CD4-positive, alpha-beta memory T cell (primary cell): ENCODE results near the gene DERL2. TPM values are rescaled to one million over a fixed set of nuclear protein-coding genes. Genes with fewer than 3 reads are reported as not detected.
"Not testable (repeated sequence)": the region's sequence is repeated elsewhere in the genome, so short reads cannot be mapped to it uniquely, and the experiment has no call there.

Experiments used
- CTCF ChIA-PET: fragments of 350-600 bp; sonication (Branson Sonifier 250); formaldehyde crosslinking; loops from one replicate; lab custom pipeline; 2021; ENCODE audit warnings: inconsistent platforms; ENCODE audit not compliant: partially characterized antibody; lab: Charles Lee
- POLR2A ChIA-PET: fragments of 350-600 bp; sonication (Branson Sonifier 250); formaldehyde crosslinking; loops from one replicate; lab custom pipeline; 2021; ENCODE audit not compliant: partially characterized antibody; lab: Charles Lee
- DNase-seq, 5 donors: peaks; one replicate each; pipeline versions ENCODE4 v3.0.0 to v3.0.0-alpha.2; 2020 to 2022; ENCODE audit warnings: mixed read lengths in 1 of 5
- H3K27ac ChIP-seq: one replicate; pipeline ENCODE4 v1.7.0; 2013; ENCODE audit warnings: low read depth, low read length
- H3K27me3 ChIP-seq: 2 replicates; pipeline ENCODE4 v1.7.0; 2013; ENCODE audit warnings: mild to moderate bottlenecking, low read length, moderate library complexity; ENCODE audit not compliant: insufficient read depth
- H3K36me3 ChIP-seq: 2 replicates; pipeline ENCODE4 v1.7.0; 2013; ENCODE audit warnings: mild to moderate bottlenecking, low read length, moderate library complexity; ENCODE audit not compliant: insufficient read depth
- H3K4me1 ChIP-seq: 2 replicates; pipeline ENCODE4 v1.7.0; 2013; ENCODE audit warnings: mild to moderate bottlenecking, low read length, moderate library complexity; ENCODE audit not compliant: insufficient read depth
- H3K4me3 ChIP-seq, 2 donors: one replicate each; pipeline ENCODE4 v1.7.0; 2013; ENCODE audit warnings: low read length in 2 of 2, mild to moderate bottlenecking in 1 of 2
- H3K9me3 ChIP-seq, 2 donors: one replicate each; pipeline ENCODE4 v1.7.0; 2013; ENCODE audit warnings: low read length in 2 of 2, control low read depth in 1 of 2; ENCODE audit not compliant: control insufficient read depth in 1 of 2
- H3K27ac Mint-ChIP-seq, 7 donors: one replicate each; pipeline ENCODE4 v1.8.0; 2020 to 2021; ENCODE audit warnings: mixed read lengths in 7 of 7, mild to moderate bottlenecking in 6 of 7, inconsistent platforms in 3 of 7, moderate library complexity in 3 of 7
- H3K27me3 Mint-ChIP-seq, 2 donors: one replicate each; pipeline ENCODE4 v1.8.0; 2020 to 2021; ENCODE audit warnings: mixed read lengths in 2 of 2
- H3K36me3 Mint-ChIP-seq, 2 donors: one replicate each; pipeline ENCODE4 v1.8.0; 2020 to 2021; ENCODE audit warnings: mixed read lengths in 2 of 2, inconsistent platforms in 1 of 2, mild to moderate bottlenecking in 1 of 2
- H3K4me1 Mint-ChIP-seq, 4 donors: one replicate each; pipeline ENCODE4 v1.8.0; 2020 to 2021; ENCODE audit warnings: mixed read lengths in 4 of 4, mild to moderate bottlenecking in 1 of 4
- H3K4me3 Mint-ChIP-seq, 8 donors: one replicate each; pipeline ENCODE4 v1.8.0; 2020 to 2021; ENCODE audit warnings: mixed read lengths in 8 of 8, mild to moderate bottlenecking in 7 of 8, moderate library complexity in 6 of 8, inconsistent platforms in 3 of 8
- H3K9me3 Mint-ChIP-seq, 8 donors: one replicate each; pipeline ENCODE4 v1.8.0; 2020 to 2021; ENCODE audit warnings: mixed read lengths in 8 of 8, mild to moderate bottlenecking in 5 of 8, inconsistent platforms in 3 of 8, moderate library complexity in 1 of 8
- intact Hi-C: fragments of 100-400 bp; cut with micrococcal nuclease; formaldehyde crosslinking; loops from one replicate; pipeline ENCODE4 v1.15.1; 2023
- polyA plus RNA-seq, 2 donors: library from polyadenylated mRNA; unstranded; fragments of 300-500 nt; fragmentation: Illumina TruSeq; gene quantifications; one replicate each; pipeline ENCODE4 v1.2.3, GENCODE V29; 2021
- total RNA-seq, 2 experiments: library from RNA; stranded (reverse); gene quantifications; one replicate each; pipeline ENCODE4 v1.2.3, GENCODE V29; 2021

Gene DERL2
- total and polyA plus RNA-seq, 4 experiments from 2014 or later = 66.2 to 95.9 (median 85.6) TPM

DNA sequence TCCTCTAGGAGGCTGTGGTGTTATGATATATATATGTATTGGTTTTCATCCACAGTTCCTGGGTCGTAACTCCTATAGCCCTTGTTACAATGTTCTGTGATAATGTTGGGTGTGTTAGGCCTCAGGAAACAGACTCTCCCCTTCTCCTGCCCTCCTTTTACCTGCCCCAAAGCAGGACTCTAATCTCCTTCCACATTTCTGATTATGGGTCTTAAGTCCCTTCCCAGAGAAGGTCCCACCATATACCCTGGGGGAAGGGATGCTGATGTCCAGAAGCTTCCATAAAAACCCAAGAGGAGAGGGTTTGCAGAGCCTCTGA, 46.6 kb downstream of the DERL2 start:
- H3K27ac ChIP-seq = peak overlapping the region; percentile 80
- intact Hi-C loops = loop anchor here (1.0 kb wide), 6 partner anchors 20 to 983 kb away; partner anchors contain the start of genes DERL2, MIS12, NUP88 and ZNF594
- H3K9me3 ChIP-seq = no peaks in the 10 kb centered on the region
- Mint-ChIP-seq H3K9me3 (no peaks in the 10 kb centered on the region), H3K27ac (peak overlapping the region; percentile 91 to 98 (median 95)), H3K4me3 (peak overlapping the region; percentile 83 to 94 (median 88)), H3K36me3 (peaks cover 28 to 52% of the 10 kb centered on the region in 2 donors), H3K4me1 (peaks cover 21 to 47% (median 30%) of the 10 kb centered on the region in 4 donors), H3K27me3 (no peaks in the 10 kb centered on the region)
- peaks cover 34% of the 10 kb centered on the region for H3K4me1 ChIP-seq
- ChIA-PET CTCF (interaction anchor here (0.6 to 4.0 kb wide), 25 partner anchors 10 to 247 kb away, joined by 3 to 26 read pairs (median 4); partner anchors contain the start of genes DERL2, DHX33, MIS12 and NUP88), POLR2A (interaction anchor here (0.9 to 4.9 kb wide), 8 partner anchors 17 to 248 kb away, joined by 3 to 56 read pairs (median 6); partner anchors contain the start of genes DERL2, DHX33, MIS12 and NUP88)
- no peaks in the 10 kb centered on the region for H3K27me3 ChIP-seq
- H3K4me3 ChIP-seq = peak overlapping the region in 1 of 2 donors; percentile 68
- no peak for DNase-seq
- peaks cover 28% of the 10 kb centered on the region for H3K36me3 ChIP-seq

GRCh38 chr17:5438716-5439445, 47.1 kb downstream of the DERL2 start, which contains the start of gene C1QBP:
TSS of gene C1QBP (minus strand) at chr17:5439155. CDS start at chr17:5439073, 82 bp downstream.
- peak within 1 kb of the TSS; percentile 83 to 94 (median 88) for H3K4me3 Mint-ChIP-seq
- CTCF ChIA-PET = interaction anchor here (0.6 to 4.0 kb wide), 25 partner anchors 10 to 246 kb away, joined by 3 to 26 read pairs (median 4); partner anchors contain the start of genes DERL2, DHX33, MIS12 and NUP88
- peaks cover 24 to 51% of the 10 kb centered on the region in 2 donors for H3K36me3 Mint-ChIP-seq

DNA sequence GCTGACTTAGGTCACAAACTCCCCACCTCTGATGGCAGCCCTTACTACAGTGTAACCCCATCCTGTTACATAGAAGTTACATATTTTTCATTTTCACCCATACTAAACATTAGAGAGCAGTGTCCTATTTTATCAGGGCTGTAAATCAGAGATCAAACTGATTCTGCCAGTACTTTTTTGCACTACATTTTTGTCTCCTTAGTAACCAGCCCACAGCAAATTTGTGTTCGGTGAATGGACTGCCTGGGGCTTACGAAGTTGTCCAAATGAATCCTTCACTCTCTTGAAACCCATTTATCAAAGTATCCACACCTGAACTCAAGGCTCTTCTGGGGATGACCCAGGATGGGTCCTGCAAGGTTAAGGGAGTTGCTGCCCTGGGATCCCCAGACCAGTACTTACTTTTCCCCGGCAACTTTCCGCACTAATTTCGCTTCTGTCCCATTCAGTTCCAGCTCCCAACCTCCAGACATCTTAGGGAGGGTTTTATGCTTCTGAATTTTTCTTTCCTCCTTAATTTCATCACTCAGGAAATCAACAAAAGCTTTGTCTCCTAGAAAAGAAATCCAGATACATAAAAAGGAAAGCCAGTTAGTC, 48.2 kb downstream of the DERL2 start:
- CTCF ChIA-PET = interaction anchor here (0.5 to 4.0 kb wide), 4 partner anchors 9 to 376 kb away, joined by 3 to 26 read pairs (median 15); no protein-coding TSS in a partner anchor
- H3K27ac ChIP-seq = peak overlapping the region; percentile 80

More at GRCh38 chr17:5438716-5439445, 47.1 kb downstream of the DERL2 start, which contains the start of gene C1QBP:
- peak; percentile 91 to 93 (median 92) for DNase-seq
- H3K4me1 Mint-ChIP-seq = peaks cover 21 to 47% (median 30%) of the 10 kb centered on the region in 4 donors
- no peaks in the 10 kb centered on the region for H3K9me3 Mint-ChIP-seq
- Histone ChIP-seq H3K27ac (peak within 1 kb of the TSS; percentile 80), H3K4me1 (peaks cover 34% of the 10 kb centered on the region), H3K27me3 (no peaks in the 10 kb centered on the region), H3K4me3 (peak within 1 kb of the TSS; percentile 68 to 74), H3K36me3 (peaks cover 26% of the 10 kb centered on the region), H3K9me3 (no peaks in the 10 kb centered on the region)
- intact Hi-C loops = loop anchor here (1.0 kb wide), 6 partner anchors 20 to 983 kb away; partner anchors contain the start of genes DERL2, MIS12, NUP88 and ZNF594
- POLR2A ChIA-PET = interaction anchor here (0.9 to 4.9 kb wide), 9 partner anchors 11 to 247 kb away, joined by 3 to 56 read pairs (median 4); partner anchors contain the start of genes DERL2, DHX33, MIS12 and NUP88
- H3K27ac Mint-ChIP-seq = peak within 1 kb of the TSS; percentile 91 to 98 (median 95)
- no peaks in the 10 kb centered on the region for H3K27me3 Mint-ChIP-seq

GRCh38 chr17:5435781-5436315, 50.1 kb downstream of the DERL2 start:
- POLR2A ChIA-PET, H3K27me3 ChIP-seq, intact Hi-C loops, H3K9me3 Mint-ChIP-seq, H3K9me3 ChIP-seq, H3K4me3 ChIP-seq, H3K27ac ChIP-seq, H3K27me3 Mint-ChIP-seq: not testable (repeated sequence)
- CTCF ChIA-PET = interaction anchor here (0.6 to 1.1 kb wide), 4 partner anchors 15 to 313 kb away, joined by 3 to 4 read pairs (median 3); no protein-coding TSS in a partner anchor
- peak in 2 of 5 donors; percentile 10 to 47 for DNase-seq
- Histone ChIP-seq H3K4me1 (peaks cover 34% of the 10 kb centered on the region), H3K36me3 (peaks cover 48% of the 10 kb centered on the region)
- peaks cover 21 to 47% (median 30%) of the 10 kb centered on the region in 4 donors for H3K4me1 Mint-ChIP-seq
- peak overlapping the region; percentile 4 to 89 (median 79) for H3K27ac Mint-ChIP-seq
- peaks cover 45 to 70% of the 10 kb centered on the region in 2 donors for H3K36me3 Mint-ChIP-seq
- H3K4me3 Mint-ChIP-seq = peak overlapping the region in 5 of 8 donors; percentile 9 to 59 (median 25)

More for the DNA sequence above, 48.2 kb downstream of the DERL2 start:
- no peaks in the 10 kb centered on the region for H3K27me3 Mint-ChIP-seq
- peak overlapping the region; percentile 77 to 92 (median 89) for H3K27ac Mint-ChIP-seq
- Histone ChIP-seq H3K4me3 (peak overlapping the region; percentile 8 to 68), H3K4me1 (peaks cover 34% of the 10 kb centered on the region), H3K36me3 (peaks cover 30% of the 10 kb centered on the region), H3K9me3 (no peaks in the 10 kb centered on the region), H3K27me3 (no peaks in the 10 kb centered on the region)
- POLR2A ChIA-PET = interaction anchor here (1.1 to 4.9 kb wide), 3 partner anchors 10 to 31 kb away, joined by 3 to 56 read pairs (median 5); partner anchors contain the start of genes DHX33, NUP88 and RPAIN
- no peaks in the 10 kb centered on the region for H3K9me3 Mint-ChIP-seq
- H3K4me3 Mint-ChIP-seq = peak overlapping the region; percentile 83 to 94 (median 86)
- peaks cover 21 to 47% (median 30%) of the 10 kb centered on the region in 4 donors for H3K4me1 Mint-ChIP-seq
- peak in 1 of 5 donors; percentile 50 for DNase-seq
- peaks cover 31 to 53% of the 10 kb centered on the region in 2 donors for H3K36me3 Mint-ChIP-seq
- intact Hi-C loops = no loop called here

- Histone ChIP-seq H3K4me1 (peaks cover 34% of the 10 kb centered on the region), H3K27me3 (no peaks in the 10 kb centered on the region), H3K4me3 (no peak overlapping the region), H3K27ac (no peak overlapping the region), H3K36me3 (peaks cover 53% of the 10 kb centered on the region), H3K9me3 (no peaks in the 10 kb centered on the region)
- Mint-ChIP-seq H3K27ac (peak overlapping the region in 2 of 7 donors; percentile 37 to 41), H3K27me3 (no peaks in the 10 kb centered on the region), H3K4me3 (no peak overlapping the region), H3K4me1 (peaks cover 21 to 44% (median 30%) of the 10 kb centered on the region in 4 donors), H3K9me3 (no peaks in the 10 kb centered on the region), H3K36me3 (peaks cover 45 to 77% of the 10 kb centered on the region in 2 donors)
- POLR2A ChIA-PET = interaction anchor here (0.7 kb wide), 1 partner anchor 11 kb away, joined by 3 read pairs; no protein-coding TSS in a partner anchor
- DNase-seq = no peak
- intact Hi-C loops = no loop called here
- CTCF ChIA-PET = no interaction called here
These were observed 51.0 kb downstream of the DERL2 start for GRCh38 chr17:5434984-5435383.

DNA sequence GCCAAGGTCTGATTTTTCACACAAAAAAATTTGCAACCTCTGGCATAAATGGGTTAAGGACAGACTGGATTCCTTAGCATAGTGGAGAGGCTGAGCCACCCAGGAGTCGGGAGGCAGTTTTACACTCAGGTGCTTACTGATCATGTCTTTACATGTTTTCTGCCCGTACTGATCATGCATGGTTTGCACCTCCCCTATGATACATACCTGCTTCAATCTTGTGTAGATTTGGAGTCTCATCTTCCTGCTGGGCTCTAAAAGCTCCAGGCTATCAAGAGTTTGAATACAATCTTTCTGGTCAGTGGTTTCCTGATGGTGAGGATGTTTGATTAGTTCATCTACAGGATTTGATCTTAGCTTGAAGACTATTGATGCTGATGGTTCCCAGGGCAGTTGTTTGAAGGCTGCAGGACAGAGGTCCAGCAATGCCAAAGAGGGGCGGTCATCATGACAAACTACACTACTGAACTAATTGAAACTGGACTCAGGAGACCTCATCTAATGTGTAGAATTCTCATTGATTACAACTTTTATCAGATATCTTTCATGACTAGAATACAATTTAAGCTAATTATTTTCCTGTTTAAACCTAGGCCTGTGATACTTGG, 53.9 kb downstream of the DERL2 start:
- Mint-ChIP-seq H3K4me3 (no peak overlapping the region), H3K27ac (peak overlapping the region in 3 of 7 donors; percentile 17 to 30 (median 23)), H3K4me1 (peaks cover 6 to 18% (median 13%) of the 10 kb centered on the region in 4 donors), H3K27me3 (no peaks in the 10 kb centered on the region), H3K9me3 (no peaks in the 10 kb centered on the region), H3K36me3 (peaks cover 61 to 87% of the 10 kb centered on the region in 2 donors)
- Histone ChIP-seq H3K36me3 (peaks cover 73% of the 10 kb centered on the region), H3K9me3 (no peaks in the 10 kb centered on the region), H3K27me3 (no peaks in the 10 kb centered on the region), H3K4me3 (no peak overlapping the region), H3K4me1 (peaks cover 12% of the 10 kb centered on the region), H3K27ac (no peak overlapping the region)
- CTCF ChIA-PET = interaction anchor here (0.7 kb wide), 1 partner anchor 9 kb away, joined by 6 read pairs; no protein-coding TSS in a partner anchor
- no peak for DNase-seq
- intact Hi-C loops = no loop called here
- POLR2A ChIA-PET = interaction anchor here (1.2 kb wide), 1 partner anchor 13 kb away, joined by 3 read pairs; the partner anchor contains the start of genes NUP88 and RPAIN
